Stimulated activated CD8-positive, alpha-beta memory T cell treated with anti-CD3 and anti-CD28 coated beads, Interleukin-15, amount 100 ng/mL, for 1 hour (primary cell): ENCODE measurements around the gene TTC27.
"Not testable (repeated sequence)": the region's sequence is repeated elsewhere in the genome, so short reads cannot be mapped to it uniquely, and the experiment has no call there.

Source experiments
- DNase-seq: peaks from one replicate; pipeline ENCODE4 v3.0.0-alpha.2; 2020; ENCODE audit warnings: low read depth

TTC27 gene

GRCh38 chr2:32807662-32808061 is 179.8 kb downstream of the TTC27 start:
- DNase-seq: no peak

GRCh38 chr2:32810909-32811495 is 183.2 kb downstream of the TTC27 start:
- no peak for DNase-seq

GRCh38 chr2:32811696-32812095 is 183.8 kb downstream of the TTC27 start:
- no peak for DNase-seq

- DNase-seq: no peak
Observed at GRCh38 chr2:32812316-32812715, 184.5 kb downstream of the TTC27 start.

- no peak for DNase-seq
Observed at GRCh38 chr2:32820088-32820487, 192.2 kb downstream of the TTC27 start.

- no peak for DNase-seq
Observed at GRCh38 chr2:32820701-32821100, 192.9 kb downstream of the TTC27 start.

GRCh38 chr2:32824070-32824809 is 196.4 kb downstream of the TTC27 start:
- DNase-seq: no peak

- DNase-seq: no peak
Observed at GRCh38 chr2:32825291-32825712, 197.5 kb downstream of the TTC27 start.

GRCh38 chr2:32830196-32830595 is 202.3 kb downstream of the TTC27 start:
- DNase-seq: no peak

GRCh38 chr2:32832821-32833220 is 205.0 kb downstream of the TTC27 start:
- no peak for DNase-seq

GRCh38 chr2:32833709-32834108 is 205.9 kb downstream of the TTC27 start:
- no peak for DNase-seq

GRCh38 chr2:32835148-32835547 is 207.3 kb downstream of the TTC27 start:
- DNase-seq: no peak

- no peak for DNase-seq
Observed at GRCh38 chr2:32836933-32837332, 209.1 kb downstream of the TTC27 start.

GRCh38 chr2:32838418-32838817 is 210.6 kb downstream of the TTC27 start:
- no peak for DNase-seq

GRCh38 chr2:32838949-32839348 is 211.1 kb downstream of the TTC27 start:
- DNase-seq: no peak

GRCh38 chr2:32841931-32842898 is 214.4 kb downstream of the TTC27 start:
- no peak for DNase-seq

GRCh38 chr2:32843699-32844098 is 215.8 kb downstream of the TTC27 start:
- DNase-seq: no peak

GRCh38 chr2:32844253-32844652 is 216.4 kb downstream of the TTC27 start:
- no peak for DNase-seq

- DNase-seq: not testable (repeated sequence)
Observed at GRCh38 chr2:32846274-32846673, 218.4 kb downstream of the TTC27 start.

- no peak for DNase-seq
Observed at GRCh38 chr2:32847734-32848133, 219.9 kb downstream of the TTC27 start.

- no peak for DNase-seq
Observed at GRCh38 chr2:32849456-32850194, 221.8 kb downstream of the TTC27 start.
